Measurements from ENCODE around the gene NPHS1.

DNA sequence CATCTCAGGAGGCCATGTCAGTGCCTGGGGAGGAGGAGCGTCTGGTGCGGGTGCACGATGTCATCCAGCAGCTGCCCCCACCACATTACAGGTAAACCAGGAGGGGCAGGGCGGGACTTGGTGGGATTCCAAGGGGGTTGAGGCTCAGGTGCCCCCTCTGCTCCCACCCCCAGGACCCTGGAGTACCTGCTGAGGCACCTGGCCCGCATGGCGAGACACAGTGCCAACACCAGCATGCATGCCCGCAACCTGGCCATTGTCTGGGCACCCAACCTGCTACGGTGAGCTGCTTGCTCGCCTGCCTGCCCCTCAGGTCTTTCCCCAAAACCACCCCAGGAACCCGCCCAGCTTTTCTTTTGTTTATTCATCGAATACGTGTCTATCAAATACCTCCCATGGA is 69.7 kb downstream of the NPHS1 start:
- TF ChIP-seq EZH2 (IDR thresholded peaks at IDR 0.05; ENCODE audit: low read length, unreplicated experiment) (no peak), EZH2phosphoT487 (IDR thresholded peaks at IDR 0.05; ENCODE audit: borderline replicate concordance, low read length) (no peak)
- TF ChIP-seq, protein P1, sequence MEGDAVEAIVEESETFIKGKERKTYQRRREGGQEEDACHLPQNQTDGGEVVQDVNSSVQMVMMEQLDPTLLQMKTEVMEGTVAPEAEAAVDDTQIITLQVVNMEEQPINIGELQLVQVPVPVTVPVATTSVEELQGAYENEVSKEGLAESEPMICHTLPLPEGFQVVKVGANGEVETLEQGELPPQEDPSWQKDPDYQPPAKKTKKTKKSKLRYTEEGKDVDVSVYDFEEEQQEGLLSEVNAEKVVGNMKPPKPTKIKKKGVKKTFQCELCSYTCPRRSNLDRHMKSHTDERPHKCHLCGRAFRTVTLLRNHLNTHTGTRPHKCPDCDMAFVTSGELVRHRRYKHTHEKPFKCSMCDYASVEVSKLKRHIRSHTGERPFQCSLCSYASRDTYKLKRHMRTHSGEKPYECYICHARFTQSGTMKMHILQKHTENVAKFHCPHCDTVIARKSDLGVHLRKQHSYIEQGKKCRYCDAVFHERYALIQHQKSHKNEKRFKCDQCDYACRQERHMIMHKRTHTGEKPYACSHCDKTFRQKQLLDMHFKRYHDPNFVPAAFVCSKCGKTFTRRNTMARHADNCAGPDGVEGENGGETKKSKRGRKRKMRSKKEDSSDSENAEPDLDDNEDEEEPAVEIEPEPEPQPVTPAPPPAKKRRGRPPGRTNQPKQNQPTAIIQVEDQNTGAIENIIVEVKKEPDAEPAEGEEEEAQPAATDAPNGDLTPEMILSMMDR (conservative IDR thresholded peaks at IDR 0.05; ENCODE audit: low read depth, low read length), result no peak

Measured in PC-3 (cell line).